Right lobe of liver (tissue), 4 donors: ENCODE data around the gene SPINT1.

Source experiments
- CTCF ChIP-seq, 4 donors: fragments of 200-600 bp in 3 of 4; fragments of 450-650 bp in 1 of 4; IDR thresholded peaks; one replicate each; pipeline versions ENCODE4 v1.5.1 to v1.8.0; 2016 to 2022; ENCODE audit warnings: antibody characterized with exemption in 4 of 4, mild to moderate bottlenecking in 2 of 4
- POLR2A ChIP-seq: fragments of 450-650 bp; IDR thresholded peaks from one replicate; pipeline ENCODE4 v1.6.1; 2017; ENCODE audit warnings: antibody characterized with exemption, mild to moderate bottlenecking
- donor health status: DM: no; HTN: no; CAD: no.
- donor health status: DM: no; HTN: no; CAD: no.
- donor health status: DM: no; HTN: yes; CAD: no.

- TF ChIP-seq CTCF (IDR thresholded peaks at IDR 0.05) (no peak), POLR2A (no peak)
These were observed 19.9 kb downstream of the SPINT1 start for GRCh38 chr15:40863660-40864270.
